Coronary artery (tissue), 2 donors: ENCODE measurements around the gene DCDC2C.
A peak's percentile ranks its signal among the peaks of the same experiment; 100 is the strongest.
"Not testable (repeated sequence)": the region's sequence is repeated elsewhere in the genome, so short reads cannot be mapped to it uniquely, and the experiment has no call there.

ENCODE experiments used
- DNase-seq: peaks from one replicate; pipeline ENCODE4 v3.0.0-alpha.2; 2017; ENCODE audit warnings: low spot score
- H3K27ac ChIP-seq, 2 donors: fragments of 200-600 bp; sonication (generic); one replicate each; pipeline ENCODE4 v1.5.1; 2016 to 2019
- H3K4me3 ChIP-seq: fragments of 200-600 bp; sonication (generic); 2 replicates; pipeline ENCODE4 v1.5.1; 2016; ENCODE audit warnings: mild to moderate bottlenecking, moderate library complexity
- CTCF ChIP-seq: fragments of 200-600 bp; sonication (generic); IDR thresholded peaks from one replicate; pipeline ENCODE4 v1.5.1; 2019; ENCODE audit warnings: antibody characterized with exemption

DCDC2C gene

GRCh38 chr2:3659447-3660432 is 43.6 kb upstream of the DCDC2C start:
- Histone ChIP-seq H3K4me3 (no peak overlapping the region), H3K27ac (peak overlapping the region; percentile 15 to 39)
- TF ChIP-seq CTCF: no peak
- no peak for DNase-seq

GRCh38 chr2:3660640-3661039 is 42.7 kb upstream of the DCDC2C start:
- not testable (repeated sequence) for DNase-seq, H3K4me3 ChIP-seq, H3K27ac ChIP-seq

- no peak for TF ChIP-seq CTCF
- Histone ChIP-seq H3K4me3 (no peak overlapping the region), H3K27ac (no peak overlapping the region)
- DNase-seq: peak; percentile 4
Measured at GRCh38 chr2:3661149-3661660, 42.2 kb upstream of the DCDC2C start.

GRCh38 chr2:3662239-3662638 is 41.1 kb upstream of the DCDC2C start:
- H3K4me3 ChIP-seq: no peak overlapping the region
- TF ChIP-seq CTCF: no peak
- H3K27ac ChIP-seq: no peak overlapping the region
- DNase-seq: peak; percentile 21

GRCh38 chr2:3664118-3664517 is 39.3 kb upstream of the DCDC2C start:
- Histone ChIP-seq H3K27ac (no peak overlapping the region), H3K4me3 (no peak overlapping the region)
- no peak for TF ChIP-seq CTCF
- DNase-seq: peak; percentile 5

- DNase-seq: no peak
- Histone ChIP-seq H3K4me3 (no peak overlapping the region), H3K27ac (no peak overlapping the region)
- no peak for TF ChIP-seq CTCF
Measured at GRCh38 chr2:3664925-3665324, 38.5 kb upstream of the DCDC2C start.

GRCh38 chr2:3665886-3666612 is 37.3 kb upstream of the DCDC2C start:
- Histone ChIP-seq H3K27ac (no peak overlapping the region), H3K4me3 (no peak overlapping the region)
- peak; percentile 69 for DNase-seq
- no peak for TF ChIP-seq CTCF
